HG02973 (cell line): ENCODE data around the gene ITPR2.

ENCODE experiments used
- ATAC-seq: cut with Tn5 transposase; IDR thresholded peaks from one replicate; pipeline ENCODE4 v1.9.1; 2021; ENCODE audit warnings: moderate library complexity; ENCODE audit not compliant: unreplicated experiment

The ITPR2 gene

GRCh38 chr12:26373606-26374495 lies 459.1 kb downstream of the ITPR2 start:
- no peak for ATAC-seq

- no peak for ATAC-seq
Observed at GRCh38 chr12:26372866-26373265, 460.1 kb downstream of the ITPR2 start.

DNA sequence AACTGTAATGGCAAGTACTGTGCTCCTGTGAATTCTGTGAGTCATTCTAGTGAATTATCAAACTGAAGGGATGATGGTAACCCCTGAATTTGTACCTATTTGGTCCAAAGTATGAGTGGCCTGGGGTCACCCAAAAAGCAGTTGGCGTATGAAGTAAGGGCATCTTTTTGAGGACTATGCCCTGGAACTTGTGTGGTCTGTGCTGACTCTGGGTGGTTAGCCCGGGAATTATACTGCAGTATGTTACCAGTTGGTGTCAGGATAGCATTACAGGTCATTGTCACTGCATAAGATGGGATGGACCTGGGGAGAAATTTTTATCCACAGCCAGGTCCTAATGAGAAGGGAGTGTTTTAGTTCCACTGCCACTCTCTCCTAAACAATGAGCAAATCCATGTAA lies 462.9 kb downstream of the ITPR2 start:
- ATAC-seq: no peak

DNA sequence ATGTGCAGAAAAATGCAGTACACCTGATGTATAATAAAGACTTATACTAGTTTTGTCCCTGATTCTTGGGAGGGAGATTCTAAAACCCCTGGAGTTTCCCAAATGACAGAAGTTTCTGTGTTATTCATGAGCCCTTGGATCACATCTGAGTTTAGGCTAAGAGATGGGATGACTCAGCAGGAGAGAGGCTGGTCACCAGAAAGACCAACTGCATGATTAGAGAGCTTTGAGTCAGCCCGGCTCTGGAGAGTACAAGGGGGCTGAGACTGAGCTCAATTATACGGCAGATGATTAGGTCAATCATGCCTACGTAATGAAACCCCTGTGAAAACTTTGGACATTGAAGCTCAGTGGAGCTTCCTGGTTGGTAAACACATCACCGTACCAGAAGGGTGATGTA lies 463.4 kb downstream of the ITPR2 start:
- no peak for ATAC-seq

DNA sequence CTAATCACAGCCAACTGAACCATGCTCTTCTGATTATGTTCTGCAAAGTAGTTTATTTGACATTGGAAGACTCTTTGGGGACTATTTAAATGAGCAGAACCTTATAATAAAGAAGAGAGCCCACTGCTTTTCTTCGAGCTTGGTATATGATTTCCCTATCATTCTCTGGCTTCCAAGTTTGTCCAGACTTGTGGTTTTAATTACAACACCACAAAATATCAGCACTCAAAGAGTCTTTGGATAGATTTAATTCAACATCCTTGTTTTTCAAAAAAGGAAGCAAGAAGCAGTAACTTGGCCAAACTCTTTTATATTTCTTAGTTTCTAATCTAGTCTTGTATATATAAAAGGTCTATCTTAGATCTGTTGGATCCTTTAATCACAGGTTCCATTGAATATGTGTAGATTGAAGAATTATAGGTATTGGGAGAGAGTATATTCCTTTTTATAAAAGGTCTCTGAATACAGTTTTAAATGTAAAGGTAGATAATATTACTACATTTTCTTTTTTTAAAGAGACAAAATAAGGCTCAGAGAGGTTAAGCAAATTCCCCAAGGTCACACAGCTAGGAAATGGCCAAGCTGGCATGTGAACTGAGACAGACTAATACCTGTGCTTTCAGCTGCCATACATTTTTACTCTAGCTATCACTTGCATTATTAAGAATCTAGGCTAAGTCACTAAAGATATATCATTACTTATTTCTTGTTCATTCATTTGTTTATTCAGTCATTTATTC lies 464.8 kb downstream of the ITPR2 start:
- ATAC-seq: no peak

GRCh38 chr12:26361964-26362363 lies 471.0 kb downstream of the ITPR2 start:
- no peak for ATAC-seq

DNA sequence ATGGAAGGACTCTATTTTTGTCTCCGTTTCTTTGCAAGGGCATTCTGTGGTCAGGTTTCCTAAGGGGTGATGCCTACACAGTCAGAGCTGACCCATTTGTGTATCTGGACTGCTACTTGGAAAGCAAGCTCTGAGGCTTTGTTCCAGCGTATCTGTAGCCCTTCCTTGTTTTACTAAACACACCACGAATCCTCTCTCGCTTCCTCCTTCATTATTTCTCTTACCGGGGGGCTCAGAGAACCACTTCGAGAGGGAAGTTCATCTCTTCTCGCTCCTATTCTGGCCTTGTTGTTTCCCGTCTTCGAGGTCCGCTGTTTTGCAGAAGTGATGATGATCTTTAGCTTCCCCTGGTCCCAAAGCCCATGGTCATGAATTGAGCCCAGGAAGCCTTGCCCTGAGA lies 472.9 kb downstream of the ITPR2 start:
- ATAC-seq: no peak

GRCh38 chr12:26359576-26359975 lies 473.4 kb downstream of the ITPR2 start:
- no peak for ATAC-seq

- no peak for ATAC-seq
Observed at GRCh38 chr12:26358651-26359050, 474.3 kb downstream of the ITPR2 start.

DNA sequence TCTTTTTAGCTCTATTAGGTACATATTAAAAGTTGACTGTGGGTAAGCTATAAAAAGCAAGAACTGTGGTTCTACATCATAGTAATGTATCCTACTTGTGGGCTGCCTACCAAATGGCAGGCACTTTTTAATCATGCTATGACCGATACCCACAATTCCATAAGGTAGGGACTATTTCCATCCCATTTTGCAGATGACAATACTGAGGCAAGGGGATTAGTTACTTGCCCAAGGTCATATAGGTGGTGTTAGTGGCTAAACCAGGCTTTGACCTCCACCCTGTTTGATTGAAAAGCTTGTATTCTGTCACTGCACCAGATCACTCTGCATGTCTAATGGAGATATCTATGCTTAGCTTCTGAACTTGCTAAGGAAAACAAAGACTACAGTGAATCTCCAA lies 485.7 kb downstream of the ITPR2 start:
- ATAC-seq: no peak

DNA sequence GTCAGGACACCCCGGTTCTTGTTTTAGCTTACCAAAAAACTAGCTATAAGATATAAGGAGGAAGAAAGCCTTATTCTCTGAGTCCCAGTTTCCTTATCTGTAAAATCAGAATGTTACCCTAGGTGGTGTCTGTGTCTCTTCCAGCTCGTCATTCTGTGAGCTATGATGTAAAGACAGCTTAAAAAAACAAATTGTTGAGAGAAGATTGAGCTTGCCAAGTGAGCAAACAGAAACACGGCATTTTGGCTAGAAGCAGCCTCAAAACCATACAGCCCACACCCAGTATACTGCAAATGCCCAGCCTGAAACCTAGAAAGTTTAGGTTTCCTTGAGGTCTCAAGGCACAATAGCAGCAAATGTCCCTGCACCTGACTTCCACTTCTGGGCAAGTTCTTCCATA lies 486.3 kb downstream of the ITPR2 start:
- ATAC-seq: no peak

- no peak for ATAC-seq
Observed at GRCh38 chr12:26345471-26346003, 487.5 kb downstream of the ITPR2 start.

- ATAC-seq: no peak
Observed at GRCh38 chr12:26341491-26341890, 491.5 kb downstream of the ITPR2 start.

DNA sequence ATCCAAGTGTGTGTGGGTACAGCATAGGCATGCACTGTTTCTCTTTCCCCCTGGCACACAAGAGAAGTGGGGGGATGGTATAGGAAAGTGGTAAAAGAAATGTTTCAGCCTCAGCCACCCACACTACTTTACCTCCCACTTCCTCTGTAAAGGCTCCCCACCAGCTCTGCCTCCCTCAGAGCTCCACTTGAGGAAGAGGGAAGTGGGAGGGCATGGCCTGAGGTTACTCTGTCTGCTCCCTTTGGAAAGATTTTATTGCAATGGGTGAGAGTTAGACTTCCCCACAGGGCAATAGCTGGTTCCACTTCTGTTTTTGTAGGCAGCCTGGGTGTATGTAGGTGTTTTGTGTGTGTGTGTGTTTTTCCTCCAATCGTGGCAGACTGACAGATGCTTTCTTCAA lies 492.3 kb downstream of the ITPR2 start:
- no peak for ATAC-seq

DNA sequence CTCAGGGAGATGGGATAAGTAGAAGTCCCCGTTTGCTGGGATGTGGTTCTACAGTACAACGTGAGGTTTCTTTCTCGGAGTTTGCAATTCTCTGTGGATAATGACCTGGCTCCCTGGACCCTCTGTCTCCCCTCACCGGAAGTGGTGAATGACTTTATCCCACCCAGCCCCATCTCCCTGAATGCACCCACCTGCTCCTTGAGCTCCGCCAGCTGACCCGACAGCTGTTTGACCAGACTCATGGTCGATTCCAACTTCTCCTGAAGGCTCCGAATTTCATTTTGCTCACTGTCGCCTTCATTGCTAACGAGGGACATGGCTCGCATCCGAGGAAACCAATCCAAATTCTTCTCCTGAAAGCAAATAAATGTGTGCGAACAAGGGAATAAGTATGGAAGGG lies 493.0 kb downstream of the ITPR2 start:
- ATAC-seq: no peak

- ATAC-seq: no peak
Observed at GRCh38 chr12:26338586-26339572, 494.1 kb downstream of the ITPR2 start.

- ATAC-seq: no peak
Observed at GRCh38 chr12:26335651-26336050, 497.3 kb downstream of the ITPR2 start.

GRCh38 chr12:26334621-26335124 lies 498.3 kb downstream of the ITPR2 start:
- no peak for ATAC-seq

DNA sequence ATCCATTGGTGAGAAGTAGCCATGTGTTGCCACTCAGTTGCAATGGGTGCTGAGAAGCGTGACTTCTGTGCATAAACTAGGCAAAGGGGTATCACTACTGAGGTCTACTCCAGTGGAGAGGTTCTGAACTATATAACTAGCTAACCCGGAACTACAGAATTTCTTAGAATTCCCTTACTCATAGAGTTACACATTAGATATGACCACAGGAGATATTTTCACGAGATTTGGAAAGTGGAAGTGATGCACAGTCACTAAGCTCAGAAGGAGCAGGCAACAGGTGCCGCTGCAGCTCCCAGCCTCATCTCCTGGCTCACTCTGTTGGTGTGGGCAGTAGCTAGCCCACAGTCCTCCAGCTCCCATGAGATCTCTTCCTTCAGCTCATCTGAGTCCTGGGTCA lies 501.0 kb downstream of the ITPR2 start:
- no peak for ATAC-seq

DNA sequence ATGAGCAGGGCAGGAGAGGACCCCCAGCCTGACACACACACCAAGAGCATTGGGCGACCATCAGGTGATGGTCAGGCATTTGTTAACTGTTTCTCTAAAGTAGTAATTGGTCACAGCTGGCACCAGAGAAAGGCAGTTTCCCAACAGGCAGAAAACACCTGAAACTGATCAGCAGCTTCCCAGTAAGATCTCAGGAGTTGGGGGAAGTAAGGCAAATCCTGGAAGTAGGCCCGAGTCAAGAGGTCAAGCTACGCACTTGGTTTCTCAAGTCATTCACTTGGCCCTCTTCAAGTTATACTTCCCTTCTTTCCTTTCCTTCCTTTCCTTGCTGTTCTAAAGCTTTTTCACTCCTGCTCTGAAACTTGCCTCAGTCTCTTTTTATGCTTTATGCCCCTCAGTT lies 501.9 kb downstream of the ITPR2 start:
- ATAC-seq: no peak
